Measurements from ENCODE around the gene RBFOX2.

The RBFOX2 gene

GRCh38 chr22:35893698-35894097 lies 134.9 kb downstream of the RBFOX2 start:
- H3K4me1 Mint-ChIP-seq, result no peaks in the 10 kb centered on the region
- CTCF ChIA-PET, result no interaction called here
- H3K4me3 Mint-ChIP-seq, result no peak overlapping the region
- H3K27ac Mint-ChIP-seq, result no peak overlapping the region
- peaks cover 20% of the 10 kb centered on the region for H3K27me3 Mint-ChIP-seq
- no peaks in the 10 kb centered on the region for H3K36me3 Mint-ChIP-seq
- H3K9me3 Mint-ChIP-seq, result no peaks in the 10 kb centered on the region
- DNase-seq, result no peak

GRCh38 chr22:35892192-35892591 lies 136.4 kb downstream of the RBFOX2 start:
- Mint-ChIP-seq H3K36me3 (no peaks in the 10 kb centered on the region), H3K9me3 (no peaks in the 10 kb centered on the region), H3K4me1 (no peaks in the 10 kb centered on the region), H3K27ac (no peak overlapping the region), H3K27me3 (peaks cover 20% of the 10 kb centered on the region), H3K4me3 (no peak overlapping the region)
- CTCF ChIA-PET, result interaction anchor here (1.0 kb wide), 1 partner anchor 9 kb away, joined by 3 read pairs; no protein-coding TSS in a partner anchor
- no peak for DNase-seq

- H3K4me1 Mint-ChIP-seq, result no peaks in the 10 kb centered on the region
- no peaks in the 10 kb centered on the region for H3K36me3 Mint-ChIP-seq
- CTCF ChIA-PET, result no interaction called here
- no peak for DNase-seq
- no peak overlapping the region for H3K27ac Mint-ChIP-seq
- no peaks in the 10 kb centered on the region for H3K9me3 Mint-ChIP-seq
- peaks cover 18% of the 10 kb centered on the region for H3K27me3 Mint-ChIP-seq
- no peak overlapping the region for H3K4me3 Mint-ChIP-seq
Observed at GRCh38 chr22:35891442-35891841, 137.2 kb downstream of the RBFOX2 start.

- Mint-ChIP-seq H3K36me3 (no peaks in the 10 kb centered on the region), H3K4me3 (no peak overlapping the region), H3K27ac (no peak overlapping the region), H3K9me3 (no peaks in the 10 kb centered on the region), H3K27me3 (peaks cover 4% of the 10 kb centered on the region), H3K4me1 (no peaks in the 10 kb centered on the region)
- CTCF ChIA-PET, result no interaction called here
- DNase-seq, result no peak
Observed at GRCh38 chr22:35889071-35889470, 139.6 kb downstream of the RBFOX2 start.

GRCh38 chr22:35888181-35888870 lies 140.3 kb downstream of the RBFOX2 start:
- no peaks in the 10 kb centered on the region for H3K36me3 Mint-ChIP-seq
- no peak overlapping the region for H3K27ac Mint-ChIP-seq
- no peaks in the 10 kb centered on the region for H3K9me3 Mint-ChIP-seq
- no peak overlapping the region for H3K4me3 Mint-ChIP-seq
- peaks cover 4% of the 10 kb centered on the region for H3K4me1 Mint-ChIP-seq
- CTCF ChIA-PET, result no interaction called here
- DNase-seq, result no peak
- H3K27me3 Mint-ChIP-seq, result peaks cover 4% of the 10 kb centered on the region

- CTCF ChIA-PET, result no interaction called here
- H3K4me3 Mint-ChIP-seq, result no peak overlapping the region
- DNase-seq, result no peak
- no peak overlapping the region for H3K27ac Mint-ChIP-seq
- no peaks in the 10 kb centered on the region for H3K36me3 Mint-ChIP-seq
- peaks cover 4% of the 10 kb centered on the region for H3K27me3 Mint-ChIP-seq
- H3K9me3 Mint-ChIP-seq, result no peaks in the 10 kb centered on the region
- peaks cover 12% of the 10 kb centered on the region for H3K4me1 Mint-ChIP-seq
Observed at GRCh38 chr22:35887296-35887875, 141.2 kb downstream of the RBFOX2 start.

- Mint-ChIP-seq H3K27ac (no peak overlapping the region), H3K36me3 (no peaks in the 10 kb centered on the region), H3K9me3 (no peaks in the 10 kb centered on the region), H3K27me3 (peaks cover 4% of the 10 kb centered on the region), H3K4me1 (peaks cover 14% of the 10 kb centered on the region), H3K4me3 (no peak overlapping the region)
- CTCF ChIA-PET, result no interaction called here
- DNase-seq, result no peak
Observed at GRCh38 chr22:35886309-35886708, 142.3 kb downstream of the RBFOX2 start.

GRCh38 chr22:35884529-35884928 lies 144.1 kb downstream of the RBFOX2 start:
- H3K27me3 Mint-ChIP-seq, result peaks cover 4% of the 10 kb centered on the region
- CTCF ChIA-PET, result no interaction called here

GRCh38 chr22:35883031-35883620 lies 145.5 kb downstream of the RBFOX2 start:
- H3K36me3 Mint-ChIP-seq, result no peaks in the 10 kb centered on the region
- DNase-seq, result no peak
- H3K4me3 Mint-ChIP-seq, result no peak overlapping the region
- peaks cover 4% of the 10 kb centered on the region for H3K27me3 Mint-ChIP-seq
- peaks cover 14% of the 10 kb centered on the region for H3K4me1 Mint-ChIP-seq
- CTCF ChIA-PET, result interaction anchor here (0.6 kb wide), 1 partner anchor 42 kb away, joined by 3 read pairs; no protein-coding TSS in a partner anchor
- H3K27ac Mint-ChIP-seq, result no peak overlapping the region
- no peaks in the 10 kb centered on the region for H3K9me3 Mint-ChIP-seq

More at GRCh38 chr22:35884529-35884928, 144.1 kb downstream of the RBFOX2 start:
- Mint-ChIP-seq H3K9me3 (no peaks in the 10 kb centered on the region), H3K27ac (no peak overlapping the region), H3K36me3 (no peaks in the 10 kb centered on the region), H3K4me1 (peaks cover 14% of the 10 kb centered on the region), H3K4me3 (no peak overlapping the region)
- DNase-seq, result no peak

- no peaks in the 10 kb centered on the region for H3K9me3 Mint-ChIP-seq
- no peaks in the 10 kb centered on the region for H3K36me3 Mint-ChIP-seq
- DNase-seq, result no peak
- no peak overlapping the region for H3K4me3 Mint-ChIP-seq
- CTCF ChIA-PET, result interaction anchor here (0.6 kb wide), 1 partner anchor 41 kb away, joined by 3 read pairs; no protein-coding TSS in a partner anchor
- peaks cover 4% of the 10 kb centered on the region for H3K27me3 Mint-ChIP-seq
- H3K4me1 Mint-ChIP-seq, result peaks cover 14% of the 10 kb centered on the region
- H3K27ac Mint-ChIP-seq, result no peak overlapping the region
Observed at GRCh38 chr22:35882211-35883030, 146.2 kb downstream of the RBFOX2 start.

GRCh38 chr22:35879351-35879750 lies 149.3 kb downstream of the RBFOX2 start:
- H3K4me3 Mint-ChIP-seq, result no peak overlapping the region
- CTCF ChIA-PET, result no interaction called here
- no peak overlapping the region for H3K27ac Mint-ChIP-seq
- DNase-seq, result no peak
- peaks cover 14% of the 10 kb centered on the region for H3K4me1 Mint-ChIP-seq
- no peaks in the 10 kb centered on the region for H3K36me3 Mint-ChIP-seq
- H3K9me3 Mint-ChIP-seq, result no peaks in the 10 kb centered on the region
- H3K27me3 Mint-ChIP-seq, result peaks cover 4% of the 10 kb centered on the region

- no peaks in the 10 kb centered on the region for H3K4me1 Mint-ChIP-seq
- CTCF ChIA-PET, result no interaction called here
- no peak overlapping the region for H3K4me3 Mint-ChIP-seq
- H3K27me3 Mint-ChIP-seq, result no peaks in the 10 kb centered on the region
- no peaks in the 10 kb centered on the region for H3K9me3 Mint-ChIP-seq
- no peak for DNase-seq
- no peak overlapping the region for H3K27ac Mint-ChIP-seq
- no peaks in the 10 kb centered on the region for H3K36me3 Mint-ChIP-seq
Observed at GRCh38 chr22:35873426-35873825, 155.2 kb downstream of the RBFOX2 start.

- H3K27me3 Mint-ChIP-seq, result no peaks in the 10 kb centered on the region
- CTCF ChIA-PET, result no interaction called here
Observed at GRCh38 chr22:35872451-35872850, 156.2 kb downstream of the RBFOX2 start.

GRCh38 chr22:35870517-35871293 lies 157.9 kb downstream of the RBFOX2 start:
- Mint-ChIP-seq H3K27me3 (no peaks in the 10 kb centered on the region), H3K36me3 (no peaks in the 10 kb centered on the region), H3K9me3 (no peaks in the 10 kb centered on the region), H3K4me3 (no peak overlapping the region), H3K4me1 (no peaks in the 10 kb centered on the region), H3K27ac (no peak overlapping the region)
- CTCF ChIA-PET, result no interaction called here
- DNase-seq, result no peak

More at GRCh38 chr22:35872451-35872850, 156.2 kb downstream of the RBFOX2 start:
- H3K36me3 Mint-ChIP-seq, result no peaks in the 10 kb centered on the region
- H3K9me3 Mint-ChIP-seq, result no peaks in the 10 kb centered on the region
- no peak overlapping the region for H3K27ac Mint-ChIP-seq
- no peak overlapping the region for H3K4me3 Mint-ChIP-seq
- no peak for DNase-seq
- no peaks in the 10 kb centered on the region for H3K4me1 Mint-ChIP-seq
